Cardiac fibroblast (primary cell): ENCODE measurements around the gene TMEM179.

ENCODE experiments used
- DNase-seq, 2 donors: peaks; one replicate each; pipeline versions ENCODE4 v3.0.0 to v3.0.0-alpha.2; 2010; ENCODE audit warnings: low read depth in 2 of 2
- H3K4me3 ChIP-seq, 2 donors: replicated peaks in 1 of 2; 1 replicate in 1 of 2; 2 replicates in 1 of 2; pipeline ENCODE4 v1.5.1; 2011; ENCODE audit warnings: low read depth in 2 of 2, low read length in 2 of 2, mild to moderate bottlenecking in 2 of 2, moderate library complexity in 1 of 2
- CTCF ChIP-seq: IDR thresholded peaks from one replicate; pipeline ENCODE4 v1.5.1; 2011; ENCODE audit warnings: low read depth, mild to moderate bottlenecking, low read length, inconsistent platforms

Gene TMEM179

GRCh38 chr14:104567141-104567956 lies 37.2 kb downstream of the TMEM179 start:
- no peak for DNase-seq
- no peak overlapping the region for H3K4me3 ChIP-seq
- TF ChIP-seq CTCF: no peak

DNA sequence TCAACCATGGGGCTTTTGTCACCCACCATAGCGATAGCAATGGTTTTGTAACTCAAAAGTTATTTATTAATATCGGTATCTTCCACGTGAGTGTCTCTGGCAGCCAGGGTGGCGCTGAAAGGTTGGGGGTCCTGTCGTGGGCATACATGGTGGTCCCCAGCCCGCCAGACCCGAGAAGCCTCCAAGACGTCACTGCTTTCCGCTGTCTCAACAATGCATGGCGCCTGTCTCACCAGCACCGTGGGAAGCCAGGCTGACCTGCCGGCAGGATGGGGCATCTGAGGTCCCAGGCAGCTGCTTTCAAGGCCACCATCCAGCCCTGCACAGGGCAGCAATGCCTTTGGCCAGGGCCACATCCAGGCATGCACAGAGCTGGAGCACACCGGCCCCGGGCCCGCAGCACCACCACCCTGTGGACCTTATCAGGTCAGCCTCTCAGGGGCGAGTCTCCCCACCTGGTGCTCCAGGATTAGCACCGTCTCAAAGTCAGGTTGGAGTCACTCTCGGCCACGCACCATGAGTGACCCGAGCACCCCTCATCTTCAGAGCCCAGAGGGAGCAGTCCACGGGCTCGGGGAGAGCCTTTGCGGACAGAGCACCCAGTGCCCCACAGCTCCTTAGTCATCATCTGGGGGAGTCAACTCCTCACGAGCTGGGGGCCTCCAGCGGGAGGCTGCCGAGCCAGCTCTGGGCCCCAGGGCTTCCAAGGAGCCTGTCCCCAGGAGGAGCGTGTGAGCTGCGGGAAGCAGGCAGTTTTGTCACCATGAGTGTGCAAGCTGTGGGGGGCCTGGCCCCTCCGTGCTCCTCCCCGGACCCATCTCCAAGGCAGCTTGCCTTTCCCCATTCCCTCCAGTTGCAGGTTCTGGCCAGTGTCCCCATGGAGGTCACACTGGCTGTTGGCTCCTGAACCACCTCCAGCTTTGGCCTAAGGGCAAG lies 39.6 kb downstream of the TMEM179 start:
- no peak for DNase-seq
- no peak for TF ChIP-seq CTCF
- H3K4me3 ChIP-seq: no peak overlapping the region

DNA sequence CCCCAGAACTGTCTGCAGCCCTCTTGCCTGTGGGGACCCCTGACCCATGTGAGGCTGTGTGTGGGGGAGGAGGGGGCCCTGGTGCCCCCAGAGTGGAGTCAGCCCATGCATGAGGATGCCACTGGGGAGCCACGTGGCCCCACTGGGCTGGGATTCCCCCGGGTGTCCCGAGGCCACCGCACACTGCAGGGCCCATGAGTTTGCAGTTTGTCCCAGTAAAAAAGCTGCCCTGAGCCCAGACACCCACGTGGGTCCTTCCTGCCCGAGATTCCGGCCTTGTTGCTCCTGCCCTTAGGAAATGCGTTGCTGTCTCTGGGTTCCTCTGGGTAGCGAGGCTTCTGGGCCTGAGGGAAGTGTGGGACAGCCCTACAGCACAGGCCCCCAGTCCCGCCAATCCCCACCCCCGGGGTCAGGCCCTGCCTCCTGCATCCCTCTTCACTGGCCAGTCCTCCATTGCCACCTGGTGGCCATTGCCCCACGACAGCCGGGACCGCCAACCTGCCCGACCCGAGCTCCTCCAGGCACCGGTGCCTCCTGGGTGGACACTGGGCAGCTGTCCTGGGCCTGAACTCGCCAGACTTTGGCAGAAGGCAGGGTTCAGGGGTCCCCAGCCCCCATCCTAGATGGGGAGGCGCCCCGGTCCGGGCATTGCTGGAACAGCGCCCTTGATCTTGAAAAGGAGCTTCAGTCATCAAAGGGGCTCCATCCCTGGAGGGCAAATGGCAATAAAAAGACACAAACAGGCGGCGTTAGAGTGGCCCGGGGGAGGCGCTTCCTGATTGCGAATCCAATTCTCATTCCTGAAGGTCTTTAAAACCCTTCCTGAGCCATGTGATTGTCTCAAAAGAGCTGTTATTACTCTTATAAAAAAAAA lies 40.6 kb downstream of the TMEM179 start:
- DNase-seq: peak; percentile 62
- TF ChIP-seq CTCF: peak; percentile 81
- no peak overlapping the region for H3K4me3 ChIP-seq

- no peak for DNase-seq
- no peak for TF ChIP-seq CTCF
- no peak overlapping the region for H3K4me3 ChIP-seq
These were observed 41.3 kb downstream of the TMEM179 start for GRCh38 chr14:104563191-104563741.

DNA sequence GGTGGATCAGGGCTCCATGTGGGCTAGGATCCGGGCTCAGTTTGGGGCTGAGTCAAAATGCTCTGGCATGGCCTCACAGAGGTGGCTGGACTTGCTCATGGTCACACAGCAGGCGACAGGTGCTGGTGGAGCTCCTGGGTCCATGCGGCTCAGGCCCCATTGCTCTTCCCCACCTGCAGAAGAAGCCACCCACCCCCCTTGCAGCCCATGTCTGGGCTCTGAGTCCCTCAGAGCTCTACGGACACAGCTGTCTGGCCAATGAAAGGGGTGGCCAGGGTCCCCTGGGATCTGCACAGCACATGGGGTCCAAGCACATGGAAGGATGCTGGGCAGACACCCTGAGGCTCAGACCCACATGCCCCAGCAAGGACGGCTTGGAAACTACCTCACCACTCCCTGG lies 42.0 kb downstream of the TMEM179 start:
- DNase-seq: no peak
- no peak for TF ChIP-seq CTCF
- H3K4me3 ChIP-seq: no peak overlapping the region
